ENCODE data around the gene HOXC12.

The HOXC12 gene

DNA sequence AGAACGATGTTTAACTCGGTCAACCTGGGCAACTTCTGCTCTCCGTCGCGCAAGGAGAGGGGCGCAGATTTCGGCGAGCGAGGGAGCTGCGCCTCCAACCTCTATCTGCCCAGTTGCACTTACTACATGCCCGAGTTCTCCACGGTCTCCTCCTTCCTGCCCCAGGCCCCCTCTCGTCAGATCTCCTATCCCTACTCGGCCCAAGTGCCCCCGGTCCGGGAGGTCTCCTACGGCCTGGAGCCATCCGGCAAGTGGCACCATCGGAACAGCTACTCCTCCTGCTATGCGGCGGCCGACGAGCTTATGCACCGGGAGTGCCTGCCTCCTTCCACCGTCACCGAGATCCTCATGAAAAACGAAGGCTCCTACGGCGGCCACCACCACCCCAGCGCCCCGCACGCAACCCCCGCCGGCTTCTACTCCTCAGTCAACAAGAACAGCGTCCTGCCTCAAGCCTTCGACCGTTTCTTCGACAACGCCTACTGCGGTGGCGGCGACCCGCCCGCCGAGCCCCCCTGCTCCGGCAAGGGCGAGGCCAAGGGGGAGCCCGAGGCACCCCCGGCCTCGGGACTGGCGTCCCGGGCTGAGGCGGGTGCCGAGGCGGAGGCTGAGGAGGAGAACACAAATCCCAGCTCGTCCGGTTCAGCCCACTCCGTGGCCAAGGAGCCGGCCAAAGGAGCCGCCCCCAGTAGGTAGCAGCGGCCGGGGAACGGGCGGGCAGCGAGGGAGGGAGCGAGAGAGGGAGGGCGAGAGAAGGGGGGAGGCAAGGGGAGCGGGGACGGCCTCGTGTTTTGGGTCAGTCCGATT lies 18.7 kb downstream of the HOXC12 start:
- DNase-seq: no peak

DNA sequence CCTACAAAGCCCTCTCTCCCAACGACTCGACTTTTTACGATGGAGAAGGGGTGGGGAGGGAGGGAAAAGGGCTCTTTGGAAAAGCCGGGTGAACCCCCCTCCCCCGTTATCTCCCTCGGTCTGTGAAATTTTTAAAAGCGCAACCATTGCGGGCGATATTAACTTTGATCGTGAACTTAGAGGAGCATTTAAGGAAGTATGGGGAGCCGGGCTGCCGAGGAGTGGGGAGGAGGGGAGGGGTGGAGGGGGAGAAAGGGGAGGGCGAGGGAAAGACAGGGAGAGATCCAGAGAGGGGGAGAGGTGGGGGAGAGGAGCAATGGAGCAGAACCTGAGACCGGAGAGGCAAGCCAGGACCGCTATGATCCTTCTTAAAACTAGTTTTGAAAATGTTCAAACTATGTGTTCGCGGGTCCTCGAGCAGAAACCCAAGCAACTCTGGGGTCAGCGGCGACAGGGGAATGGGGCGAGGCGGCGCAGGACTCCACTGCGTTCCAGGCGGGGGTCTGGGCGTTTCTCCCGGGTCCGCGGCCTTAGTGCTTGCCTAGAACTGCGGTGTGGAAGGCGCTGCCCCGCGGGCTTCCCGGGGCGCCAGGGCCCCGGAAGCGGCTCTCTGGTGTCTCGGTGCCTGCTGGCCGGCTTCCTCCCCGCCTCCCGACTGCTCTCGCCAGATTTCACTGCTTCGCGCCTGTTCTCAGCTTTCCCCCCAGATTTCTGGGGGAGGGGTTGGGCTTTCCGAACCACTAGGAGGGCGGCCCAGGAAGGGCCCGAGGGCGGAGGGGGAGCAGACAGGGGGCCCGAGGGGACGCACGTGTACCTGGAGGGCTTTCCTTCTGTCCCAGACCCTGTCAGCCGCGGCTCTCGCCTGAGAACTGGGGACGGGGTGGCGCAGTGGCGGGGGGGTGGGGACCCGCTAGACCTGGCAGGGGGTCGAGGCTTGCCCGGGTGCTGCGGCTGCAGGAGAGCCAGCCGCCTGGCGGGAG lies 19.7 kb downstream of the HOXC12 start, which contains the start of gene HOTAIR:
HOTAIR (minus strand) TSS at position 871 of the 980 bp plus-strand sequence.
- no peak for DNase-seq

DNA sequence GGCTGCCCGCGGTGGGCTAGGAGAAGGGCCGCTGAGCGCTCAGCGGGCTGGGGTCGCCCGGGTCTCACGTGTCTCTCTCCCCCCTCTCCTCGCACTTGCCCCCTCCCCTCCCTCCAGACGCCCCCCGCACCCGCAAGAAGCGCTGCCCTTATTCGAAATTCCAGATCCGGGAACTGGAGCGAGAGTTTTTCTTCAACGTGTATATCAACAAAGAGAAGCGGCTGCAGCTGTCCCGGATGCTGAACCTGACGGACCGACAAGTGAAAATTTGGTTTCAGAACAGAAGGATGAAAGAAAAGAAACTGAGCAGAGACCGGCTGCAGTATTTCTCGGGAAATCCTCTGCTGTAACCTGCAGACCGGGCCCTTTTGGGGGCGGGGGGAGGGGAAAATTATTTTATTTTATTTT lies 20.4 kb downstream of the HOXC12 start:
- no peak for DNase-seq

DNA sequence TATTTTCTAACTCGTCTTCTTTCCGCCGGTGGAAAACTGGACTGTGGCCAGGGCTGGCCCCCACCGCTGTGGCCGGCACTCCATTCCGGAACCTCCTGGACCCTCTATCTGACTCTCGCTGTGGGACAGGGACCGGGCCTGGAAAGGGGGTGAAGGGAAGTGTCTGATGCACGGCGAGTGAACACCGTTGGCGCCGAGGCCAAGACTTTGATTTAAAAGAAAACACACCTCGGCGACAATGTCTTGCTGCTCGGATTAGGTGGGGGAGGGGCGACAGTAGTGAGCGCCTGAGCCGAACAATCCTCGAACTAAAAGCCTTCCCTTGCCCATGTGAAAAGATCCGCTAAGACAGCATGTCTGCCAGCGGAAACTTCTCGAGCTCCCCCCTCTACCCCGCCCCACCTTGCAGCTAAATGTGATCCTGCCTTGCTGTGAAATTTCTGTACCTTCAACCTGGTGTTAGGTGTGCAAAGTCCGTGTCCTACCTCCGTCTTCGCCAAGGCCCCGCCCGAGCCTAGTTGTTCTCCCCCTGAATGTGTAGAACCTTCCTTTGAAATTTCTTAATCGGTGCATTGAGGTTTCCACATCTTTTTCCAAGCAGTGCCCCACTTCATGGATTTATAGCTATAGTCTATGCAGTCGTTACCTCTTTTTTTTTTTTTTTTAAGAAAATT lies 20.9 kb downstream of the HOXC12 start:
- no peak for DNase-seq

DNA sequence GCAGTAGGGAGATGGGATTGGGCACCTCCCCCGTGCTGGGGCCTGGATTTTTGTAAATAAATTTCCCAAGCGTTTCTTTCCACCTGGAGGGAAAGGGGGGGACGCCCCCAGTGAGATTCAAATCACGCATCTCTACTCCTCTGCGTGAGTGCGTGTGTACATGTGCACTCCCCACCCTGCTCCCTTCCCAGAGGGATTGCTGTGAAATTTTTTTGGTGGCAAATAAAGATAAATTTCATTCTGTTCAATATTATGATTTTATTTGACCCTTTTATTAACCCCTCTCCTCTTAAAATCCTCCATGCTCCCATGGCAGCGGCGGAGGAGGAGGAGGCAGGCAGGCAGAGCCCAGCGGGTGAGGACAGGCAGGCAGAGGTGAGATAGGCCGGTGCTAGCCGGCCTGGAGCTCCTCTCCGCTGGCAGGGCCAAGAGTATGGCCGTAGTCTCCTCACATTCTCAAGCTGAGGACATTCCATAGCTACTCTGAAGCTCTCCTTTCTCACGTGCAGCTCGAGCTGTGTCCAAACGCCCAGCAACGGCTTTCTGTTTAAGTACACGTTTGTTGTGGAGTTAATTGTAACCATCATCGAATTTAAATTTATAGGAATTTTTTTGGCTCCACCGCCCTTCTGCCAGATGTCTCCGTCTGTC lies 21.6 kb downstream of the HOXC12 start:
- DNase-seq: no peak

DNA sequence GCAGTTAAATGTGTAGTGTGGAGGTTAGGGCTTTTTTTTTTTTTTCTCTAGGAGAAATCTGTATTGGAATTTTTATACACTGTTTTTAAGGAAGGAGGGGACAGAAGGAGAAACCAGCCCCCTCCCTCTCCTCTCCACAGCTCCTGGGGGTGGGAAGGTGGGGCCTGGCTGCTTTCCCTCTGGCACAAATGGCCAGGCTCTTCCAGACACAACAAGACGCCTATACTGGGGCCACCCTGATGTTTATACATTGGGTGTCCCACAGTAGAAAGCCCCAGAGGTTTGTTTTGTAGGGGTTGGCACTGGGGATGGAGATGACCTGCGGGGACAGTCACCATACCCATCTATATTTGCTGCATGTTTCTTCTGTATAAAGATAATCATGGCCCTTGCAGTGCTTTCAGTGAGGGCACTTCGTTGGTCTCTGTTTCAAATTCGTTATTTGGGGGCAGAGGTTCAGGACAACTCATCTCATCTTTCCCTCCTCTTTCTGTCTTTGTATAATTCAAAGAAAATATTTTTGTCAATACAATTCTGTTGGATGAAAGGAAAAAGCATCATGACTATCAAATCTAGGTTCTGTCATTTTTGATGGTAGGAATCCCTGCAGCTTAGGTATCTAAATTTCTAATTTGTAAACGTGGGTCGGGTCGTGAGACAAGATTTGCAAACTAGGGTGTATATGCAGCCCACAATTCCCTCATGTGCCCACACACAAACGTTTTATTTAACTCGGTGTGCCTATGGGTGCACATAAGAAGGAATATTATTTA lies 22.3 kb downstream of the HOXC12 start:
- no peak for DNase-seq

DNA sequence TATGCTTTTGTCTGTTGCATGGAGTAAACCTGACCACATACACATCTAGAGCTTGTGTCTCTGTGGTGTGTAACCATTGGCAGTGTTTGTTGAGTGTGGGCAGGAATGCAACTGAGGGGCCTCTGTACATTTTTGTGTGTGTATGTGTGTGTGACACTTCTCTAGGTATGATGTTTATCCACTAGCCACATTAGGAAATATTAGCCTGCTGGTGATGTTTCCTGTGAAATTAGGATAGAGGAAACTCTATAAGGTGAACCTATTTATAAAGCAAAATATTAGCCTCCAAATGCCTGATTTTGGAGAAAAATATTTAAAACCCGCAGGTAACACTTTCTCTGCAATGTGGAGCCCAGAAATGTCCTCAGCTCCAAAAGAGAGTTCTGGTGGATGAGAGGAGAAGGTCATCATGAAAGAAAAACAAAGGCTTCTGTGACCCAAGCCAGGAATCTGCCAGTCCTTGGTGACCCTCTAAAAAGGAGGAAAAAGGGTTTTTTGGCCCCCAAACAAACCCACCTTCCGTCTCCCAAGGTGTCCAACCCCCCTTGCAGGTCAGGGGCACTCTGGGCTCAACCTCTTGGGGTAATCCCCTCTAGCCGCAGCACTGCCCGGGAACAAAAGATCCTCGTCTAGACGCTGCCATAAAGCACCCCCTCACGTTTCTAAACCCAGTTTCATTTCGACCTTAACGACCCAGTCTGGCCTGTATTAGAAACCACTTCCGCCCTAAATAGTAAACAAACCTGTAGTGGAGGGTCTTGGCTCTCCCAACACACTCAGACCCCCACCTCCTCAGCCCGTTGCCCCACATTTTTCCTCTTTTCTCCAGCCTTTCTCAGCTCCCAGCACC lies 23.1 kb downstream of the HOXC12 start:
- no peak for DNase-seq

DNA sequence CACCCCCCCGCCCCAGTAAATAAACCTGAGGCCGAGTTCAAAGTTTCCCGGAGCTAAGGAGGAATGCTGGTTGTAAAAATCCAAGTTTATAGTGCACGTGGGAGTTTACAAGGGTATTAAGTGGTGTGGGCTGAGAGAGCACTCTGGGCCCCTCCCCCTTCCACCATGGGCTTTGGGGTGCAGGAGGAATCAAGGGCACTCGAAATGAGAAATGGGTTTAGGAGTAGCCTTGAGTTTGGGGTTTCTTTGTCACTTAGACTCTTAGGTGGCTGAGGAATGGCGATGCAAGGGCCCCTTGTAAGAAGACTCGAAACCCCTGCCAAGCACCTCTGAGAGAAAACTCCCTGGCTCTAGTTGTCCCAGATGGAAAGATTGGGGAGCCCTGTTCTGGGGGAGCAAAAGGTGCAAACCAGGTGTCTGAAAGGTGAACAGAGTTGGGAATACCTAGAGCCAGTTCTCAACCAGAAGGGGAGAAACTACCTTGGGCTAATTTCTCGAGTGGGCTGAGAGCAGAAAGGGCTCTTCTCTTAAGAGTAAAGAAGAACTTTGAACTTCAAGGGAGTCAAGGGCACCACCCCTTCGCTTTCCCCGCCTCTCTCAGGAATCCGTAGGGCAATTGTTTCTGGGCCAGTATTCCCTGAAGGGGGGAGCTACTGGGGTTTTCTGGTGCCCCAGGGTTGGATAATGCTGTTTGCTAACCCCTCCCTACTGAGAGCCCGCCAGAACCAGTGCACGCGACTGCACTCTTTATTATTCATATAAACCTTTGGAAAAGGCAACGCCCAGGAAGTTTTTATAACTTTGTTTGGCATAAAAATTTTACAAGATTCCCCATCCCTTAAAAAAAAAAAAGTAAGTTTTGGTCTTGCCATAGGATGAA lies 24.0 kb downstream of the HOXC12 start:
- no peak for DNase-seq

DNA sequence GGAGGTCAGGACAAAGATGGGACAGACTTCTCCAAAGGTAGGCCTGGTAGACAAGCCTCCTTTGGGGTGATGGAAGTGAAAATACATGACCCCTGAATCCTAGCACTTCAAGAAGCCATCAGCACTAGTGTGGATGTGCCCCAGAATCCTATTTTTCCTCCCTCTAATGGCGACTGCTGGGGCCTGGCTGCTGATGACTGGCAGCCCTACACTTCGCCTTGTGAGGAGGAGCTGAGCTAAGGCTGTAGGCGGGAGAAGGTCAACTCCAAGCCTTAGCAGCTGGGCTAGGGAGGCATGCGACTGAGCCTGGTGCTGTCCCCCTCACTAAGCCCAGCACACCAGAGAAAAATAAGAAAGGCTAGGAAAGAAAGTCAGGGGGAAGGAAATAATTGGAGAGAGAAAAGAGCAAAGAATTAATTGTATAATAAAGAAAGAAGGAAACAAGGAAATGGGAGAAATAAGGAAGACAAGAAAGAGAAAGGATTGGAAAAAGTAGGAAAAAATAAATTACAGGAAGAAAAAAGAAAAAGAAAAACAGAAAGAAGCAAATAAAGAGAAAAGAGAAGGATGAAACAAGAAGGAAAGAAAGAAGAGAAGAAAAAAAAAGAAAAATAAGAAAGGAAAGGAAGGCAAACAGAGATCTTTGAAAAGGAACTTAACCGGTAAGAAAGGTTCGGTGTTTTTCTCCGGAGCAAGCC lies 25.6 kb downstream of the HOXC12 start:
- DNase-seq: no peak

DNA sequence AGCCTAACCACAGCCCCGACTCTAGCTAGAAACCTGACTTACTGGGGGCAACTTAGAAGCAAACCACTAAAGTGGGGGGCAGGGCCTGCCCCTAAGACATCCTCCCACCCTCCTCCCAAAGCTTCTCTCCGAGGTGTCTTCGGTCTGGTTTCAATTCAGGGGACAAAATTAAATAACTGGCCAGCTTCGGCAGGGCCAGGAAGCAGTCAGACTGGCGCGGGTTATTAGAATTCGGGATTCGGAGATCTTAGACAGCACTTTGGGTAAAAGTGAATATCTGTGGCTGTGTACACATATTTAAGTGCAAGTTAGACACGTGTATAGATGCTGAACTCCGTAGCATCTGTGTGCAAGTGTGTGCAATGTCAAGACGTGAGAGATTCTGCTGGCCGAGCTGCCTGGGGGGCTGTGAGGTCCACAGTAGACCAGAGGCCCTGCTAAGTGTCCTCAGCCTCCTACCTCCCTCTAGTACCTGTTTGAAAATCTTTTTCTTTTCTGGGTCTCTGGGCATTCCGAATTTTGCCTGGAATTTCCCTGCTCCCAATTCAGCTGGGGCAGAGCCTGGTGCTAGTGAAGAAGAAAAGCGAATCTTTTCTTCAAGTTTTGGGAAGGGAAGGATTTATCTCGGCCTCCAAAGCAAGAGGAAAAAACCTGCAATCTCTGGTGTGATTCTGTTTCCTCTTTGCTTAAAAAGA lies 26.2 kb downstream of the HOXC12 start:
- no peak for DNase-seq

DNA sequence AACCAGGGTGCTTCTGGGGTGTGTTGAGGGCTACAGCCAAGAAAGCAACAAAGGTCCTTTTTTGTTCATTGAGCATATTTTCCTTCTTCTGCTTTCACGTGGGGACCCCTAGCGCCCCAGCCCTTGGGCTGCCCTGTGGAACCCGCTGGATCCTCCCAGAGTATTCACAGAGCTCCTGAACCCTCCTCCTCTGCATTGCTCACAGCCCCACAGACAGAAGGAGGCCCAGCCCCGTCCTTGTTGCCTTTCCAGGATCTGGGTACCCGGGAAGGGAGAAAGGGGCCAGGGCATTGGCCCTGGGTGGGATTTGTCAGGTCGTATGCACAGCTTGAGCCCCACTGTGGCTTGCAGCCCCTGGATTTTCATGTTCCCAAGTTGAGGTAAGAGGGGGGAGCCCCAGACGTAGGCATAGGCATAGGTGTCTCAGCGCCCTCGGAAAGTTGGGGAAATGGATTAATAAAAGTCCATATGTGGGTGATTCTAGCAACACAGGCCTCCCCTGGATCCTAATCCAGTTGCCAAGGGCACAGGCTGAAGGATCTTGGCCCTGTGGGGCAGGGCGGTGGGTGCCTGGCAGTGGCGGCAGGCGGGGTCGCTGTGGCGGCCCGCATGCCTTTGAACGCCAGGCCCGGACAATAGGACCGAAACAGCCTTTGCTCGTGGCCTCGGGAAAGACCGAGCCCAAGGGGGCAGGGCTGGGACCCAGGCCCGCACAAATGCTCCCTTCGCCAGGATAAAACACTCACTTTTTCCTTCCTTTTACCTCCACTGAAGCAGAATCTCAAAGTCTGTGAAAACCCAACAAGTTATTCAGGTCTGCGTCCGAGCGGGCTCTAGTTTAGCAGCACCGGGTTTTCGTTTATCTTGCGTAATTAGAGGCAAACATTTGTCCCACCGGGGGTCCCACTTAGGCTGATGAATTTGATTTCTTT lies 27.2 kb downstream of the HOXC12 start:
- DNase-seq: no peak

DNA sequence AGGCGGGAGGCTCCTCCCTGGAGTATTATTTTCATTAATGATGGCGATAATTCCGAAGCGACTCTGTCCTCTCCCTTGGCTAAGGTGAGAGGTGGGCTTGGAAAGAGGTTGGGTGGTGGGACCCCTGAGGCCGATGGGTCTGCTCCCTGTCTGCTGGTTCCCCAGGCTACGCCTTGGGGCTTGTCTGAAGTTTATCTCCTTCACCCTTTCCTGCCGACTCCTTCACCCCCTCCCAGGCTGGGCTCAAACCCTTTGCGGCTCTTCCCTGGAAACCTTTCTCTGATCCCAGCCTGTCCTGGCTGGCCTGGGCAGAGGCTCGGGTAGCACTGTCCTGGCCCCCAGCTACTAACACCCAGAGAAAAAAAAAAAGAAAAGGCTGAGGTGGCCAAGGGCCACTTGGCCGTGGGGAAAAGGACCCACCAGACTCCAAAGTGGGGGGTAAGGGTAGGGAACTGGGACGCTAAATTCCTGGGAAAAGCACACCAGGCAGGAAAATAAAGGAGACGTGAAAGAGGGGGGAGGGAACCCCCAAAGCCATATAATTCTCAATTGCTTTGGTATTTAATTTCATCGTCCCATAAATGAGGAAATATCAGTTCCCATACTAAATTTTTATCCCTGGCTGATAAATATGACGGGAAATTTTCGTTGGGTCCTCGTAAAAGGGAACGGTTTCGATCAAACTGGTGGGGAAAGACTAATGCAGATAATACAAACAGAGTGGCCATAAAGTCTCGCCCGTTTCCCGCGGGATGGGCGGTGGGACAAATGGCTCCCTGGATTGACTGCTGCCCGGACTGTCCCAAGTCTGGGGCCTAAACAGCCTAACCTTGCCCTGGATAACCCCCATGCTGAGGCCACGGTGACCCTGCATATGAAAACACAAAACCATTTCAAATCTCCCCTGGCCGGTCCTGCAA lies 28.2 kb downstream of the HOXC12 start:
- no peak for DNase-seq

DNA sequence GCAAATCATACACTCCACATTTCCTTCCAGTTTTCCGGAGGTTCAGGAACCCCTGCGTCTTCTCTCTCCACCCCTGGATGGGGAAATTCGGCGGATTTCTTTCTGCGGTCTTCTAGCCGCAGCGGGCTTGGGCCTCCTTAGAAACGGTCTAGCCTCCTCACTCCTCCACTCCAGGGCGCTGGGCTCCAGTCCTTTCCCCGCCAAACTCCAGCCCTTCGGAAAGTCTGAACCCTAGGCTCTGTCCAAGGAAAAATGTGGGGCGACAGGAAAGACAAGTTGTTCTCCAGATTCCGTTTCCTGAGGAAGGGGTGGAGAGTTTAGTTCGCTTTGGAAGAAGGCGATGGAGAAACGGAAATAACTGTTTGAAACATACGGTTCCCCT lies 28.9 kb downstream of the HOXC12 start:
- no peak for DNase-seq

DNA sequence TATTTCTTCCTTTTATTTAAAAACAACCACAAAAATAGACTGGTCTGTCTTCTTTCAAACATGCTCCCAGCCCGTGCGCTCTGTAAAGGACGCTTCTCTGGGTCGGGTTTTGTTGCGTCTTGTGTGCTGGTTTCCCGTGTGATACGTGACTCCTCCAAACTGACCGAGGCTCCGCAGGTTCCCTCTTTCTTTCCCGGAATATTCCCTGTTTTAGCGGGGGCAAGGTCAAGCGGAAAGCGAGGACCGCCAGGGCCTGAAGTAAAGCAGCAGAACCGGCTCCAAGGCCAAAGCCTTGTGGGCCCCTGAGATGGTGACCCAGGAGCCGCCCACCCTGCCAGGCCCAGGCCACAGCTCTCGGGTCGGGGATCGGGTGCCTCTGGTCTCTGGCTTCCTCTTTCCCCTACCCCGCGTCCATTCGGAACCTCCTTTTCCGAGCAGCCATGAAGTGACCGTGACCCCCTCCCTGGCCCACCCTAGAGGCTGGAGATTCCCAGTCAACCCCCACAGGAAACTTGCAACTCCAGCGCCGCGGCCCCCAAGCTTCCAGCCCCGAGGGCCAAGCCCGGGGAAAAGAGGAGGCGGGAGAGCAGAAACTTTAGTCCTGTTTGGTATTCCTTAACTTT lies 29.4 kb downstream of the HOXC12 start:
- DNase-seq: no peak

DNA sequence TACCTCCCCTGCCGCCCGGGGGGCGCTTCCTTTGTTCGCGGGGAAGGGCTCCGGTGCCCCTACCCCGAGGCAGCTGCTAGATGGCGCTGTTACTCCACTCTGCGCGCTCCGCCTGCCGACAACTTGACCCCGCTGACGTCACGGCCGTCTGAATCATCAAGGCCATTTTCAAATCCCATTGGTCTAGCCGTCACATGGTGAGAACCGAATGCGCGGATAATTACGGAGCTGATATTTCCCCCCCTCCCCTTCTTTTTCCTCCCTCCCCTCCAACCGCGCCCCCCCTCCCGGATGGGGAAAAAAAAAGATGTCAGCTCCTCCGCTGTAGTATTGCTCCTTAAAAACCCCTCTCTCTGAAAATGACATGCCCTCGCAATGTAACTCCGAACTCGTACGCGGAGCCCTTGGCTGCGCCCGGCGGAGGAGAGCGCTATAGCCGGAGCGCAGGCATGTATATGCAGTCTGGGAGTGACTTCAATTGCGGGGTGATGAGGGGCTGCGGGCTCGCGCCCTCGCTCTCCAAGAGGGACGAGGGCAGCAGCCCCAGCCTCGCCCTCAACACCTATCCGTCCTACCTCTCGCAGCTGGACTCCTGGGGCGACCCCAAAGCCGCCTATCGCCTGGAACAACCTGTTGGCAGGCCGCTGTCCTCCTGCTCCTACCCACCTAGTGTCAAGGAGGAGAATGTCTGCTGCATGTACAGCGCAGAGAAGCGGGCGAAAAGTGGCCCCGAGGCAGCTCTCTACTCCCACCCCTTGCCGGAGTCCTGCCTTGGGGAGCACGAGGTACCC lies 30.4 kb downstream of the HOXC12 start, which contains the start of gene HOXC10:
HOXC10 (plus strand) TSS at position 246 of the 791 bp plus-strand sequence; CDS start at position 360, 114 bp downstream.
- DNase-seq: peak; percentile 79
